PC-3 (cell line): Measurements from ENCODE around the gene TEPSIN.

Source experiments
- EZH2 ChIP-seq: fragments of 300-600 bp; sonication (generic); IDR thresholded peaks from one replicate; pipeline ENCODE4 v1.6.1; 2017; ENCODE audit warnings: antibody characterized with exemption, mild to moderate bottlenecking, low read length; ENCODE audit not compliant: unreplicated experiment
- EZH2phosphoT487 ChIP-seq: fragments of 300-600 bp; sonication (generic); IDR thresholded peaks from 2 replicates; pipeline ENCODE4 v1.6.1; 2018; ENCODE audit warnings: mild to moderate bottlenecking, antibody characterized with exemption, low read length, borderline replicate concordance
- TF ChIP-seq, protein P1 (sequence below): fragments of 300-600 bp; sonication (generic); conservative IDR thresholded peaks from 2 replicates; pipeline ENCODE4 v1.5.1; 2017; ENCODE audit warnings: antibody characterized with exemption, low read depth, mild to moderate bottlenecking, low read length

GRCh38 chr17:81203136-81203535 lies 35.7 kb downstream of the TEPSIN start:
- TF ChIP-seq, protein P1, sequence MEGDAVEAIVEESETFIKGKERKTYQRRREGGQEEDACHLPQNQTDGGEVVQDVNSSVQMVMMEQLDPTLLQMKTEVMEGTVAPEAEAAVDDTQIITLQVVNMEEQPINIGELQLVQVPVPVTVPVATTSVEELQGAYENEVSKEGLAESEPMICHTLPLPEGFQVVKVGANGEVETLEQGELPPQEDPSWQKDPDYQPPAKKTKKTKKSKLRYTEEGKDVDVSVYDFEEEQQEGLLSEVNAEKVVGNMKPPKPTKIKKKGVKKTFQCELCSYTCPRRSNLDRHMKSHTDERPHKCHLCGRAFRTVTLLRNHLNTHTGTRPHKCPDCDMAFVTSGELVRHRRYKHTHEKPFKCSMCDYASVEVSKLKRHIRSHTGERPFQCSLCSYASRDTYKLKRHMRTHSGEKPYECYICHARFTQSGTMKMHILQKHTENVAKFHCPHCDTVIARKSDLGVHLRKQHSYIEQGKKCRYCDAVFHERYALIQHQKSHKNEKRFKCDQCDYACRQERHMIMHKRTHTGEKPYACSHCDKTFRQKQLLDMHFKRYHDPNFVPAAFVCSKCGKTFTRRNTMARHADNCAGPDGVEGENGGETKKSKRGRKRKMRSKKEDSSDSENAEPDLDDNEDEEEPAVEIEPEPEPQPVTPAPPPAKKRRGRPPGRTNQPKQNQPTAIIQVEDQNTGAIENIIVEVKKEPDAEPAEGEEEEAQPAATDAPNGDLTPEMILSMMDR: no peak
- TF ChIP-seq EZH2phosphoT487: no peak
- TF ChIP-seq EZH2: no peak
